ENCODE results near the gene GABRE.
A peak's percentile ranks its signal among the peaks of the same experiment; 100 is the strongest.

The GABRE gene

GRCh38 chrX:151982222-151982621 is 7.7 kb upstream of the GABRE start:
- TF ChIP-seq CTCF (conservative IDR thresholded peaks at IDR 0.05; ENCODE audit: low read length): no peak
- no peak overlapping the region for H3K4me3 ChIP-seq (ENCODE audit: low read length)
- DNase-seq (ENCODE audit: low read depth): peak; percentile 85

- DNase-seq (ENCODE audit: low read depth): peak; percentile 77
Observed at GRCh38 chrX:151981129-151981528, 6.7 kb upstream of the GABRE start.

GRCh38 chrX:151977923-151978322 is 3.4 kb upstream of the GABRE start:
- no peak for TF ChIP-seq CTCF (conservative IDR thresholded peaks at IDR 0.05; ENCODE audit: low read length)
- no peak for DNase-seq (ENCODE audit: low read depth)
- H3K4me3 ChIP-seq (ENCODE audit: low read length): no peak overlapping the region

More at GRCh38 chrX:151981129-151981528, 6.7 kb upstream of the GABRE start:
- no peak for TF ChIP-seq CTCF (conservative IDR thresholded peaks at IDR 0.05; ENCODE audit: low read length)
- no peak overlapping the region for H3K4me3 ChIP-seq (ENCODE audit: low read length)

GRCh38 chrX:151977009-151977408 is 2.5 kb upstream of the GABRE start:
- H3K4me3 ChIP-seq (ENCODE audit: low read length): no peak overlapping the region
- DNase-seq (ENCODE audit: low read depth): no peak
- no peak for TF ChIP-seq CTCF (conservative IDR thresholded peaks at IDR 0.05; ENCODE audit: low read length)

GRCh38 chrX:151975736-151976275 is 1.3 kb upstream of the GABRE start:
- no peak for TF ChIP-seq CTCF (conservative IDR thresholded peaks at IDR 0.05; ENCODE audit: low read length)
- H3K4me3 ChIP-seq (ENCODE audit: low read length): no peak overlapping the region
- no peak for DNase-seq (ENCODE audit: low read depth)

GRCh38 chrX:151975228-151975593 is 735 bp upstream of the GABRE start:
- H3K4me3 ChIP-seq (ENCODE audit: low read length): no peak overlapping the region
- no peak for DNase-seq (ENCODE audit: low read depth)
- TF ChIP-seq CTCF (conservative IDR thresholded peaks at IDR 0.05; ENCODE audit: low read length): no peak

GRCh38 chrX:151973851-151974335 is 583 bp downstream of the GABRE start:
- peak overlapping the region; percentile 75 for H3K4me3 ChIP-seq (ENCODE audit: low read length)

More at GRCh38 chrX:151973851-151974335, 583 bp downstream of the GABRE start:
- DNase-seq (ENCODE audit: low read depth): peak; percentile 43
- TF ChIP-seq CTCF (conservative IDR thresholded peaks at IDR 0.05; ENCODE audit: low read length): no peak
